H1 (cell line): ENCODE data around the gene PMEPA1.
"Not testable (repeated sequence)": the region's sequence is repeated elsewhere in the genome, so short reads cannot be mapped to it uniquely, and the experiment has no call there.

ENCODE experiments used
- CHD1 ChIP-seq: IDR thresholded peaks from 2 replicates; pipeline ENCODE4 v1.6.1; 2012; ENCODE audit warnings: low read depth, low read length, improper control_type of control experiment
- EP300 ChIP-seq, 2 experiments: IDR thresholded peaks; 1 replicate in 1 of 2; 2 replicates in 1 of 2; pipeline ENCODE4 v1.6.1; 2011 to 2012; ENCODE audit warnings: low read depth in 2 of 2, low read length in 2 of 2, mild to moderate bottlenecking in 2 of 2, borderline replicate concordance in 1 of 2, inconsistent platforms in 1 of 2, moderate library complexity in 1 of 2
- EZH2 ChIP-seq: fragments of 200-600 bp; sonication (generic); IDR thresholded peaks from 2 replicates; pipeline ENCODE4 v1.7.1; 2012; ENCODE audit warnings: low read depth, mild to moderate bottlenecking, moderate library complexity, low read length, inconsistent platforms; ENCODE audit not compliant: severe bottlenecking
- GABPA ChIP-seq: IDR thresholded peaks from 2 replicates; pipeline ENCODE4 v1.6.1; 2011; ENCODE audit warnings: mild to moderate bottlenecking, low read length, moderate library complexity, borderline replicate concordance; ENCODE audit not compliant: insufficient read depth
- KDM1A ChIP-seq: fragments of 200-600, 300-600 bp; sonication (generic); IDR thresholded peaks from 2 replicates; pipeline ENCODE4 v1.7.1; 2016; ENCODE audit warnings: mild to moderate bottlenecking, low read length, borderline replicate concordance
- KDM5A ChIP-seq: fragments of 200-600 bp; IDR thresholded peaks from 2 replicates; pipeline ENCODE4 v1.7.1; 2012; ENCODE audit warnings: mild to moderate bottlenecking, low read length, inconsistent platforms, mixed read lengths
- POLR2A ChIP-seq, 2 experiments: IDR thresholded peaks; 1 replicate in 1 of 2; 2 replicates in 1 of 2; pipeline ENCODE4 v1.6.1; 2011; ENCODE audit warnings: low read depth in 2 of 2, low read length in 2 of 2, mild to moderate bottlenecking in 2 of 2; ENCODE audit errors: control extremely low read depth in 1 of 2
- POLR2AphosphoS5 ChIP-seq: IDR thresholded peaks from 2 replicates; pipeline ENCODE4 v1.6.1; 2011; ENCODE audit warnings: low read depth, low read length
- RBBP5 ChIP-seq: IDR thresholded peaks from 2 replicates; pipeline ENCODE4 v1.7.1; 2012; ENCODE audit warnings: low read depth, mild to moderate bottlenecking, inconsistent platforms, low read length, moderate library complexity, borderline replicate concordance
- RXRA ChIP-seq: IDR thresholded peaks from 2 replicates; pipeline ENCODE4 v1.6.1; 2011; ENCODE audit warnings: low read depth, mild to moderate bottlenecking, low read length, moderate library complexity; ENCODE audit not compliant: insufficient read depth
- TAF1 ChIP-seq: IDR thresholded peaks from 2 replicates; pipeline ENCODE4 v1.6.1; 2011; ENCODE audit warnings: mild to moderate bottlenecking, low read depth, low read length
- ZNF274 ChIP-seq: IDR thresholded peaks from 2 replicates; pipeline ENCODE4 v1.7.0; 2012; ENCODE audit warnings: low read length, borderline replicate concordance; ENCODE audit errors: extremely low read depth
- TF ChIP-seq, protein P1 (sequence below), 3 experiments: IDR thresholded peaks; 1 replicate in 2 of 3; 2 replicates in 1 of 3; pipeline versions ENCODE4 v1.5.1 to v1.6.1; 2011; ENCODE audit warnings: low read length in 3 of 3, mild to moderate bottlenecking in 3 of 3, inconsistent platforms in 2 of 3, low read depth in 1 of 3, moderate library complexity in 1 of 3; ENCODE audit not compliant: insufficient read depth in 1 of 3; ENCODE audit errors: control extremely low read depth in 1 of 3

DNA sequence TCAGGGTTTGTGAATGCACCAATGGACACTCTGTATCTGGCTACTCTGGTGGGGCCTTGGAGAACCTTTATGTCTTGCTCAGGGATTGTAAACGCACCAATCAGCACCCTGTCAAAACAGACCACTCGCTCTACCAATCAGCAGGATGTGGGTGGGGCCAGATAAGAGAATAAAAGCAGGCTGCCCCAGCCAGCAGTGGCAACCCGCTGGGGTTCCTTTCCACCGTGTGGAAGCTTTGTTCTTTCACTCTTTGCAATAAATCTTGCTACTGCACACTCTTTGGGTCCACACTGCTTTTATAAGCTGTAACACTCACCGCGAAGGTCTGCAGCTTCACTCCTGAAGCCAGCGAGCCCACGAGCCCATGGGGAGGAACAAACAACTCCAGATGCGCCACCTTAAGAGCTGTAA is 80.3 kb downstream of the PMEPA1 start:
- TF ChIP-seq, protein P1, sequence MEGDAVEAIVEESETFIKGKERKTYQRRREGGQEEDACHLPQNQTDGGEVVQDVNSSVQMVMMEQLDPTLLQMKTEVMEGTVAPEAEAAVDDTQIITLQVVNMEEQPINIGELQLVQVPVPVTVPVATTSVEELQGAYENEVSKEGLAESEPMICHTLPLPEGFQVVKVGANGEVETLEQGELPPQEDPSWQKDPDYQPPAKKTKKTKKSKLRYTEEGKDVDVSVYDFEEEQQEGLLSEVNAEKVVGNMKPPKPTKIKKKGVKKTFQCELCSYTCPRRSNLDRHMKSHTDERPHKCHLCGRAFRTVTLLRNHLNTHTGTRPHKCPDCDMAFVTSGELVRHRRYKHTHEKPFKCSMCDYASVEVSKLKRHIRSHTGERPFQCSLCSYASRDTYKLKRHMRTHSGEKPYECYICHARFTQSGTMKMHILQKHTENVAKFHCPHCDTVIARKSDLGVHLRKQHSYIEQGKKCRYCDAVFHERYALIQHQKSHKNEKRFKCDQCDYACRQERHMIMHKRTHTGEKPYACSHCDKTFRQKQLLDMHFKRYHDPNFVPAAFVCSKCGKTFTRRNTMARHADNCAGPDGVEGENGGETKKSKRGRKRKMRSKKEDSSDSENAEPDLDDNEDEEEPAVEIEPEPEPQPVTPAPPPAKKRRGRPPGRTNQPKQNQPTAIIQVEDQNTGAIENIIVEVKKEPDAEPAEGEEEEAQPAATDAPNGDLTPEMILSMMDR (IDR thresholded peaks at IDR 0.05; ENCODE audit: control extremely low read depth in 1 of 3, insufficient read depth in 1 of 3, low read depth in 1 of 3, low read length in 3 of 3), result not testable (repeated sequence)
- not testable (repeated sequence) for TF ChIP-seq TAF1; POLR2AphosphoS5; KDM1A; RBBP5; KDM5A; EP300 (IDR thresholded peaks at IDR 0.05; ENCODE audit: borderline replicate concordance in 1 of 2, low read depth in 2 of 2, low read length in 2 of 2); POLR2A (IDR thresholded peaks at IDR 0.05; ENCODE audit: control extremely low read depth in 1 of 2, low read depth in 2 of 2, low read length in 2 of 2); ZNF274; GABPA; CHD1; EZH2; RXRA
